ENCODE measurements around the gene ITGA11. TPM values are rescaled to one million over a fixed set of nuclear protein-coding genes. Genes with fewer than 3 reads are reported as not detected.

Gene ITGA11
- total RNA-seq, 1 donor from 2014 or later = 0.28 TPM

DNA sequence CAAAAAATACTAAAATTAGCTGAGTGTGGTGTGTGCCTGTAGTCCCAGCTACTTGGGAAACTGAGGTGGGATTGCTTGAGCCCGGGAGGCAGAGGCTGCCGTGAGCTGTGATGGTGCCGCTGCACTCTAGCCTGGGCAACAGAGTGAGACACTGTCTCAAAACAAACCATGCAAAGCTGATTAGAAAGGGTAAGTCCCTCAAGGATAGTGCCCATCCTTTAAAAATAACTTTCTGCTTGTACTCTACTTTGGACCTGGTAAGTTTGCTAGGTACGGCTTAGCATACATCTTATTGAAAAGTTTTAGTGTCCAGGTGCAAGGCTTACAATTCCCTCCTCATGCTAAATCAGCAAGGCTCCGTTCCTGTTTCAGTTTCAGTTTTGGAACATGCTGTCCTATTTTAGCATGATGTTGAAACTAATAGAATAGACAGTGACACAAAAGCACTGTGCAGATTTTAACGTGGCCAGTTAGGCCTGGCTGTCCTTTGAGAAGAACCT, 133.0 kb downstream of the ITGA11 start:
- H3K36me3 Mint-ChIP-seq (ENCODE audit: low read depth, unreplicated experiment) = no peaks in the 10 kb centered on the region
- H3K27ac Mint-ChIP-seq (ENCODE audit: unreplicated experiment) = no peak overlapping the region
- no peak overlapping the region for H3K4me3 Mint-ChIP-seq (ENCODE audit: unreplicated experiment)
- H3K27me3 Mint-ChIP-seq (ENCODE audit: unreplicated experiment) = peaks cover 2% of the 10 kb centered on the region
- H3K9me3 Mint-ChIP-seq (ENCODE audit: unreplicated experiment) = no peaks in the 10 kb centered on the region
- no peak for DNase-seq (ENCODE audit: low spot score)
- TF ChIP-seq, protein P1, sequence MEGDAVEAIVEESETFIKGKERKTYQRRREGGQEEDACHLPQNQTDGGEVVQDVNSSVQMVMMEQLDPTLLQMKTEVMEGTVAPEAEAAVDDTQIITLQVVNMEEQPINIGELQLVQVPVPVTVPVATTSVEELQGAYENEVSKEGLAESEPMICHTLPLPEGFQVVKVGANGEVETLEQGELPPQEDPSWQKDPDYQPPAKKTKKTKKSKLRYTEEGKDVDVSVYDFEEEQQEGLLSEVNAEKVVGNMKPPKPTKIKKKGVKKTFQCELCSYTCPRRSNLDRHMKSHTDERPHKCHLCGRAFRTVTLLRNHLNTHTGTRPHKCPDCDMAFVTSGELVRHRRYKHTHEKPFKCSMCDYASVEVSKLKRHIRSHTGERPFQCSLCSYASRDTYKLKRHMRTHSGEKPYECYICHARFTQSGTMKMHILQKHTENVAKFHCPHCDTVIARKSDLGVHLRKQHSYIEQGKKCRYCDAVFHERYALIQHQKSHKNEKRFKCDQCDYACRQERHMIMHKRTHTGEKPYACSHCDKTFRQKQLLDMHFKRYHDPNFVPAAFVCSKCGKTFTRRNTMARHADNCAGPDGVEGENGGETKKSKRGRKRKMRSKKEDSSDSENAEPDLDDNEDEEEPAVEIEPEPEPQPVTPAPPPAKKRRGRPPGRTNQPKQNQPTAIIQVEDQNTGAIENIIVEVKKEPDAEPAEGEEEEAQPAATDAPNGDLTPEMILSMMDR (IDR thresholded peaks at IDR 0.05; ENCODE audit: unreplicated experiment) = no peak
- peaks cover 4% of the 10 kb centered on the region for H3K4me1 Mint-ChIP-seq (ENCODE audit: unreplicated experiment)

DNA sequence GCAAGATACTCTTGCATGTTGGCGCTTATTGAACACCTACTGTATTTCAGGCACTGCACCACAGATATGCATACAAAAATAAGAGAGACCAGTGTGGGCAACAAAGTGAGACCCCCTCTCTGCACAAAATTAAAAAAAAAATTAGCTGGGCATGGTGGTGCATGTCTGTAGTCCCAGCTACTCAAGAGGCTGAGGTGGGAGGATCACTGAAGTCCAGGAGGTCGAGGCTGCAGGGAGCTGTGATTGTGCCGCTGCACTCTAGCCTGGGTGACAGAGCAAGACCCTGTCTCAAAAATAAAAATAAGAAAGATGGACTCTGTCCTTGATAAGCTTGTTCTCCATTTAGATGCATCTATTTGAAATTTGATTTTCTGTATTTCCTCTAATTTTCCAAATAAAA, 133.6 kb downstream of the ITGA11 start:
- peaks cover 4% of the 10 kb centered on the region for H3K4me1 Mint-ChIP-seq (ENCODE audit: unreplicated experiment)
- no peaks in the 10 kb centered on the region for H3K36me3 Mint-ChIP-seq (ENCODE audit: low read depth, unreplicated experiment)
- no peak overlapping the region for H3K27ac Mint-ChIP-seq (ENCODE audit: unreplicated experiment)
- peaks cover 2% of the 10 kb centered on the region for H3K27me3 Mint-ChIP-seq (ENCODE audit: unreplicated experiment)
- TF ChIP-seq, protein P1 (IDR thresholded peaks at IDR 0.05; ENCODE audit: unreplicated experiment) = no peak
- no peak overlapping the region for H3K4me3 Mint-ChIP-seq (ENCODE audit: unreplicated experiment)
- no peak for DNase-seq (ENCODE audit: low spot score)
- H3K9me3 Mint-ChIP-seq (ENCODE audit: unreplicated experiment) = no peaks in the 10 kb centered on the region

DNA sequence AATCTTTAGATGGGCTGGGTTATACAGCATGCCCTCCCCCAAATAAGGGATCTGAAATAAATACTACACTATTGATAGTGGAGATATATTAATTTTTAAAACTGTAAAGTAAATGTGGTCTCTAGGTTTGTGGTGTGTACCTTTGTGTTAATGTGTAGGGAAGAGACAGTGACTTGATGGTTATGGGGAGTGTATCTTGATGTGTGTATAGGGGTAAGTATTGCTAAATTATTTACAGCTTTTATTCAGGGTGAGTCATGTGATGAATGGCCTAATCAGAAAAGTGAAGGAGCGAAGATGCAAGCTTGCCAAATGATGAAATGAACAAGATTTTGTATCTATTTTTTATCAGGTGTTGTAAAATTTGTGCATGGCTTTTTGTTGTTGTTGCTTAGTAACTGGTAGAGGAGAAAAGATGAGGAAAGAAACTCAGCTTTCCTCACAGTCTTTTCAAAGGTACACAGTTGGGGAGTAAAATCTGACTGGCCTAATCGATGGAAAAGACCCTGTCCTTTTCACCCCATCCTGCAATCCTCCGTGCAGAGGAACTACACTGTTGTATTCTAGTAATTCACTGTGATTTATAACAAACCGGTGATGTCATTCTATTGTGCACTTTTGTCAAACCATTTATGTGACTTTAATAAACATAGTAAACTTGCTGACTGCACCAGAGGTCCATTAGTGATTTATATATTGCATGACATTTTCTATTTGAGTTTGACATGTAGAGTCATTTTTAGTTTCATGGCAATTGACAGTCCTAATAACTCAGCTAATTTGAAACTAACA, 136.8 kb downstream of the ITGA11 start:
- H3K27me3 Mint-ChIP-seq (ENCODE audit: unreplicated experiment) = no peaks in the 10 kb centered on the region
- TF ChIP-seq, protein P1 (IDR thresholded peaks at IDR 0.05; ENCODE audit: unreplicated experiment) = no peak
- no peak overlapping the region for H3K27ac Mint-ChIP-seq (ENCODE audit: unreplicated experiment)
- no peaks in the 10 kb centered on the region for H3K4me1 Mint-ChIP-seq (ENCODE audit: unreplicated experiment)
- DNase-seq (ENCODE audit: low spot score) = no peak
- no peaks in the 10 kb centered on the region for H3K9me3 Mint-ChIP-seq (ENCODE audit: unreplicated experiment)
- no peak overlapping the region for H3K4me3 Mint-ChIP-seq (ENCODE audit: unreplicated experiment)
- peaks cover 9% of the 10 kb centered on the region for H3K36me3 Mint-ChIP-seq (ENCODE audit: low read depth, unreplicated experiment)

- TF ChIP-seq, protein P1 (IDR thresholded peaks at IDR 0.05; ENCODE audit: unreplicated experiment) = no peak
- no peak for DNase-seq (ENCODE audit: low spot score)
- Mint-ChIP-seq H3K4me1 (ENCODE audit: unreplicated experiment) (peaks cover 5% of the 10 kb centered on the region), H3K27ac (ENCODE audit: unreplicated experiment) (no peak overlapping the region), H3K9me3 (ENCODE audit: unreplicated experiment) (no peaks in the 10 kb centered on the region), H3K36me3 (ENCODE audit: low read depth, unreplicated experiment) (peaks cover 10% of the 10 kb centered on the region), H3K27me3 (ENCODE audit: unreplicated experiment) (no peaks in the 10 kb centered on the region), H3K4me3 (ENCODE audit: unreplicated experiment) (no peak overlapping the region)
These were observed 139.0 kb downstream of the ITGA11 start for GRCh38 chr15:68292967-68293366.

DNA sequence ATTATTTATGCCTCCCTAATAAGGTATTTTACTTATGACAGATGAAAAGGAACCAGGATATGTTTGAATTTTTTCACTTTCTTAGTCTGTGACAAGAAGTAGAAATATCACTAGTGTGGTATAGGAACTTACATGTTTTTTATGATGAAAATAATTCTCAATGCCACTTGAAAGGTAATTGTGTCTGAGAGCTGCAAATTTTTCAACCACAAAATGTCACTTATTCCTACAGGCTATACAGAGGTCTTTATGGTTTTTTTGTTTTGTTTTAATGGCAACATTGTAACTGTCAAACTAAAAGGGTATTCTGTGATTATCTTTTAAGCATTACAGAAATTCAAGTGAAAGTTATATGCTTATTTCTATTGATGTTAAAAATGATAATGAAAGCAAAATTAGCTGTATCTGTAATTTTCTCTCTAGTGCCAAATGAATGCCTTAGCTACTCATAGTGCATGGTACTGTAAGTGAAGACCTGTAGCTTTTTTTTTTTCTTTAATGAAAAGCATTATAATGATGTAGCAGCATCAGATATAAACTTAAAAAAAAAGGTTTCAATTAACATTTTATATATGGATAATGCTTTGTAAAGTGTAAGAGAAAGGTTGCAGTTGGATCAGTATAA, 139.7 kb downstream of the ITGA11 start:
- H3K27me3 Mint-ChIP-seq (ENCODE audit: unreplicated experiment) = no peaks in the 10 kb centered on the region
- TF ChIP-seq, protein P1 (IDR thresholded peaks at IDR 0.05; ENCODE audit: unreplicated experiment) = no peak
- peaks cover 10% of the 10 kb centered on the region for H3K36me3 Mint-ChIP-seq (ENCODE audit: low read depth, unreplicated experiment)
- no peak for DNase-seq (ENCODE audit: low spot score)
- H3K9me3 Mint-ChIP-seq (ENCODE audit: unreplicated experiment) = no peaks in the 10 kb centered on the region
- no peak overlapping the region for H3K4me3 Mint-ChIP-seq (ENCODE audit: unreplicated experiment)
- peaks cover 7% of the 10 kb centered on the region for H3K4me1 Mint-ChIP-seq (ENCODE audit: unreplicated experiment)
- no peak overlapping the region for H3K27ac Mint-ChIP-seq (ENCODE audit: unreplicated experiment)

All from endothelial cell (in vitro differentiated cells).